DND-41 (cell line): Measurements from ENCODE around the gene FPR2.

ENCODE experiments used
- ATAC-seq: fragments of 200-7000 bp; cut with Tn5 transposase; 3 replicates; pipeline ENCODE4 v1.9.1; 2021; ENCODE audit warnings: low read depth; ENCODE audit not compliant: insufficient read depth
- DNase-seq: peaks from one replicate; pipeline ENCODE4 v3.0.0-alpha.2; 2020
- H2AFZ ChIP-seq: 2 replicates; pipeline ENCODE4 v1.6.0; 2012; ENCODE audit warnings: low read depth, low read length
- H3K27ac ChIP-seq: 2 replicates; pipeline ENCODE4 v1.5.1; 2012; ENCODE audit warnings: low read length, inconsistent platforms
- H3K27me3 ChIP-seq: fragments of 200-600 bp; sonication (generic); 2 replicates; pipeline ENCODE4 v1.6.0; 2012; ENCODE audit warnings: low read length, mild to moderate bottlenecking, inconsistent platforms; ENCODE audit not compliant: insufficient read depth, poor library complexity
- H3K36me3 ChIP-seq: 2 replicates; pipeline ENCODE4 v1.5.1; 2012; ENCODE audit warnings: low read length, inconsistent platforms; ENCODE audit not compliant: insufficient read depth
- H3K4me1 ChIP-seq: 2 replicates; pipeline ENCODE4 v1.5.1; 2012; ENCODE audit warnings: mild to moderate bottlenecking, low read length; ENCODE audit not compliant: insufficient read depth
- H3K4me2 ChIP-seq: 2 replicates; pipeline ENCODE4 v1.6.0; 2012; ENCODE audit warnings: mild to moderate bottlenecking, moderate library complexity, low read length, inconsistent platforms; ENCODE audit not compliant: insufficient read depth
- H3K4me3 ChIP-seq, 2 experiments: fragments of 200-600 bp in 1 of 2; shearing (Covaris generic) in 1 of 2; 2 replicates each; pipeline ENCODE4 v1.5.1; 2012 to 2016; ENCODE audit warnings: inconsistent platforms in 2 of 2, low read length in 2 of 2, mild to moderate bottlenecking in 2 of 2, low read depth in 1 of 2, moderate library complexity in 1 of 2
- H3K79me2 ChIP-seq: 2 replicates; pipeline ENCODE4 v1.6.0; 2012; ENCODE audit warnings: low read length, inconsistent platforms; ENCODE audit not compliant: insufficient read depth
- H3K9ac ChIP-seq: 2 replicates; pipeline ENCODE4 v1.6.0; 2012; ENCODE audit warnings: low read depth, mild to moderate bottlenecking, inconsistent platforms, low read length, moderate library complexity
- H3K9me3 ChIP-seq: 2 replicates; pipeline ENCODE4 v1.5.1; 2012; ENCODE audit warnings: low read length, moderate library complexity, mild to moderate bottlenecking, inconsistent platforms; ENCODE audit not compliant: insufficient read depth, severe bottlenecking
- H4K20me1 ChIP-seq: 2 replicates; pipeline ENCODE4 v1.6.0; 2012; ENCODE audit warnings: low read length; ENCODE audit not compliant: insufficient read depth
- EZH2 ChIP-seq: IDR thresholded peaks from 3 replicates; pipeline ENCODE4 v1.6.1; 2012; ENCODE audit warnings: borderline replicate concordance, low read depth, mild to moderate bottlenecking, moderate library complexity, low read length, inconsistent platforms; ENCODE audit not compliant: severe bottlenecking
- TF ChIP-seq, protein P1 (sequence below): IDR thresholded peaks from 2 replicates; pipeline ENCODE4 v1.5.1; 2012; ENCODE audit warnings: borderline replicate concordance, low read length, moderate library complexity, mild to moderate bottlenecking; ENCODE audit not compliant: poor library complexity, severe bottlenecking; ENCODE audit errors: extremely low read depth

The FPR2 gene

DNA sequence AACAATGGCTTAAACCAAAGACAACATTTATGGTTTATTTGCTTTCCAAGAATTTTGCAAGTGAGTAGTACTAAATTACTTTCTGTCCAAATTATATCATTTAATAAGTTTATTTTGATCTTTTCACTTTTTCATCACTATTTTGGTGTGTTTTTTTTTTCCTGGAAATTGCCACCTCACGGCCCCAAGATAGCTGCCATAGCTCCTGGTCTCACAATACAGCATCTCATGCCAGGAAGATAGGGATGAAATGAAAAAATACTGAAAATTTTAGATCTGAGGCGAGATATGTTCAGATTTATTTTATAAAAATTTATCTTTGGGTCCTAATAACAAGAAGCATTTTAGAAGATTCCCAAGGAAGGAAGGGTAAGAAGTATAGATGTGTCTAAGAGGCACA is 27.0 kb downstream of the FPR2 start:
- no peaks in the 10 kb centered on the region for H4K20me1 ChIP-seq

GRCh38 chr19:51789061-51789795 is 28.2 kb downstream of the FPR2 start:
- Histone ChIP-seq H2AFZ (no peak overlapping the region), H3K27ac (no peak overlapping the region), H3K4me1 (no peaks in the 10 kb centered on the region), H3K4me2 (no peak overlapping the region), H4K20me1 (no peaks in the 10 kb centered on the region), H3K79me2 (no peaks in the 10 kb centered on the region), H3K4me3 (no peak overlapping the region), H3K9me3 (peaks cover 4% of the 10 kb centered on the region), H3K36me3 (no peaks in the 10 kb centered on the region), H3K27me3 (no peaks in the 10 kb centered on the region), H3K9ac (no peak overlapping the region)
- ATAC-seq (no peak), DNase-seq (no peak)
- TF ChIP-seq, protein P1, sequence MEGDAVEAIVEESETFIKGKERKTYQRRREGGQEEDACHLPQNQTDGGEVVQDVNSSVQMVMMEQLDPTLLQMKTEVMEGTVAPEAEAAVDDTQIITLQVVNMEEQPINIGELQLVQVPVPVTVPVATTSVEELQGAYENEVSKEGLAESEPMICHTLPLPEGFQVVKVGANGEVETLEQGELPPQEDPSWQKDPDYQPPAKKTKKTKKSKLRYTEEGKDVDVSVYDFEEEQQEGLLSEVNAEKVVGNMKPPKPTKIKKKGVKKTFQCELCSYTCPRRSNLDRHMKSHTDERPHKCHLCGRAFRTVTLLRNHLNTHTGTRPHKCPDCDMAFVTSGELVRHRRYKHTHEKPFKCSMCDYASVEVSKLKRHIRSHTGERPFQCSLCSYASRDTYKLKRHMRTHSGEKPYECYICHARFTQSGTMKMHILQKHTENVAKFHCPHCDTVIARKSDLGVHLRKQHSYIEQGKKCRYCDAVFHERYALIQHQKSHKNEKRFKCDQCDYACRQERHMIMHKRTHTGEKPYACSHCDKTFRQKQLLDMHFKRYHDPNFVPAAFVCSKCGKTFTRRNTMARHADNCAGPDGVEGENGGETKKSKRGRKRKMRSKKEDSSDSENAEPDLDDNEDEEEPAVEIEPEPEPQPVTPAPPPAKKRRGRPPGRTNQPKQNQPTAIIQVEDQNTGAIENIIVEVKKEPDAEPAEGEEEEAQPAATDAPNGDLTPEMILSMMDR, result no peak
- TF ChIP-seq EZH2, result no peak

More for the DNA sequence above, 27.0 kb downstream of the FPR2 start:
- no peak overlapping the region for H3K27ac ChIP-seq
- no peaks in the 10 kb centered on the region for H3K79me2 ChIP-seq
- no peak overlapping the region for H3K4me3 ChIP-seq
- peaks cover 4% of the 10 kb centered on the region for H3K9me3 ChIP-seq
- TF ChIP-seq, protein P1, result no peak
- H3K4me1 ChIP-seq, result no peaks in the 10 kb centered on the region
- H3K4me2 ChIP-seq, result no peak overlapping the region
- H3K36me3 ChIP-seq, result no peaks in the 10 kb centered on the region
- H3K27me3 ChIP-seq, result no peaks in the 10 kb centered on the region
- no peak overlapping the region for H2AFZ ChIP-seq
- DNase-seq (no peak), ATAC-seq (no peak)
- no peak overlapping the region for H3K9ac ChIP-seq

GRCh38 chr19:51792932-51793331 is 32.0 kb downstream of the FPR2 start:
- Histone ChIP-seq H3K9ac (no peak overlapping the region), H3K4me1 (peaks cover 1% of the 10 kb centered on the region), H3K4me2 (no peak overlapping the region), H3K4me3 (no peak overlapping the region), H3K9me3 (no peaks in the 10 kb centered on the region), H3K27me3 (no peaks in the 10 kb centered on the region), H4K20me1 (no peaks in the 10 kb centered on the region), H3K27ac (no peak overlapping the region), H3K36me3 (no peaks in the 10 kb centered on the region), H3K79me2 (no peaks in the 10 kb centered on the region), H2AFZ (no peak overlapping the region)
- no peak for DNase-seq
- TF ChIP-seq, protein P1, result no peak
- TF ChIP-seq EZH2, result no peak
- no peak for ATAC-seq
